Measurements from ENCODE around the gene AK8.

Gene AK8

DNA sequence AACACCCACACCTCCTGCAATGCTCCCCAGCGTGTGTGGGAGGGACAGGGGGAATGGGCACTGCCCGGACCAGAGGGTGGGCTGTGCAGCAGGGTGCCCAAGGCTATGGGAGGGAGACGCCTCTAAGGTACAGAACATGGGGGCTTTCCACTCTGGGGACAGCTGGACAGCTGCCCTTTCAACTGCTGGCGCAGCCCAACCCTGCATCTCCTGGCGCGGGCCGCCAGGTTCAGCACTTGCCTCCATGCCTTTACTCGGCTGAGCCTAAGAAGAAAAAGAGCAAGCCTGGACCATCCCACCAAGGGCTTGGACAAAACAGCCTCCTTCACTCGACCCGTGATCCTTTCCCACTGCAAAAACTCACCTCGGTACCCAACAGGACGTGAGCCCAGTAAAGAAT lies 15.0 kb downstream of the AK8 start:
- in situ Hi-C loops (cut with MboI; ENCODE audit: low pct_unique_long_range_greater_than_20kb, low sequenced_read_pairs, unreplicated experiment), result no loop called here
- TF ChIP-seq, protein P1, sequence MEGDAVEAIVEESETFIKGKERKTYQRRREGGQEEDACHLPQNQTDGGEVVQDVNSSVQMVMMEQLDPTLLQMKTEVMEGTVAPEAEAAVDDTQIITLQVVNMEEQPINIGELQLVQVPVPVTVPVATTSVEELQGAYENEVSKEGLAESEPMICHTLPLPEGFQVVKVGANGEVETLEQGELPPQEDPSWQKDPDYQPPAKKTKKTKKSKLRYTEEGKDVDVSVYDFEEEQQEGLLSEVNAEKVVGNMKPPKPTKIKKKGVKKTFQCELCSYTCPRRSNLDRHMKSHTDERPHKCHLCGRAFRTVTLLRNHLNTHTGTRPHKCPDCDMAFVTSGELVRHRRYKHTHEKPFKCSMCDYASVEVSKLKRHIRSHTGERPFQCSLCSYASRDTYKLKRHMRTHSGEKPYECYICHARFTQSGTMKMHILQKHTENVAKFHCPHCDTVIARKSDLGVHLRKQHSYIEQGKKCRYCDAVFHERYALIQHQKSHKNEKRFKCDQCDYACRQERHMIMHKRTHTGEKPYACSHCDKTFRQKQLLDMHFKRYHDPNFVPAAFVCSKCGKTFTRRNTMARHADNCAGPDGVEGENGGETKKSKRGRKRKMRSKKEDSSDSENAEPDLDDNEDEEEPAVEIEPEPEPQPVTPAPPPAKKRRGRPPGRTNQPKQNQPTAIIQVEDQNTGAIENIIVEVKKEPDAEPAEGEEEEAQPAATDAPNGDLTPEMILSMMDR (IDR thresholded peaks at IDR 0.05; ENCODE audit: extremely low read depth, insufficient read depth, missing control alignments), result no peak
- no peak for DNase-seq (ENCODE audit: low spot score)

GRCh38 chr9:132862533-132862932 lies 15.6 kb downstream of the AK8 start:
- TF ChIP-seq, protein P1 (IDR thresholded peaks at IDR 0.05; ENCODE audit: extremely low read depth, insufficient read depth, missing control alignments), result no peak
- in situ Hi-C loops (cut with MboI; ENCODE audit: low pct_unique_long_range_greater_than_20kb, low sequenced_read_pairs, unreplicated experiment), result no loop called here
- DNase-seq (ENCODE audit: low spot score), result no peak

DNA sequence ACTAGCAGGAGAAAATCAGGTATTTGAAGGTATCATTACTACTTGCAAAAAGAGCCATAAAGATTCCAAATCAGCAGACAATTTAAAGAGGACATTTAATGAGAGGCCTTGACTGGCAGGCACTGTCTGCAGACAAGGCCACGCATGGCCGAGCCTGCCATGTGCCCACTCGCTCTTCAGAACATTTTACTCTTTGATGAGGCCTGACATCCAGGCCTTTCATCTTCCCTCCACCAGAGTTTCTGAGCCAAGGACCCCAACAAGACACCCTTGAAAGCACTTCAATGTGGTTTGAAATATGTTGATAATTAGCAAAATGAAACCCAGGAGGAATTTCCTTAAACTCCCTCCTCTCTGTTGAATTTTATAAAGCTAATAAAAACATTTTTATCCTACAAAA lies 16.4 kb downstream of the AK8 start:
- in situ Hi-C loops (cut with MboI; ENCODE audit: low pct_unique_long_range_greater_than_20kb, low sequenced_read_pairs, unreplicated experiment), result no loop called here
- DNase-seq (ENCODE audit: low spot score), result no peak
- TF ChIP-seq, protein P1 (IDR thresholded peaks at IDR 0.05; ENCODE audit: extremely low read depth, insufficient read depth, missing control alignments), result no peak

- DNase-seq (ENCODE audit: low spot score), result no peak
- TF ChIP-seq, protein P1 (IDR thresholded peaks at IDR 0.05; ENCODE audit: extremely low read depth, insufficient read depth, missing control alignments), result no peak
- in situ Hi-C loops (cut with MboI; ENCODE audit: low pct_unique_long_range_greater_than_20kb, low sequenced_read_pairs, unreplicated experiment), result no loop called here
Observed at GRCh38 chr9:132858751-132859150, 19.3 kb downstream of the AK8 start.

DNA sequence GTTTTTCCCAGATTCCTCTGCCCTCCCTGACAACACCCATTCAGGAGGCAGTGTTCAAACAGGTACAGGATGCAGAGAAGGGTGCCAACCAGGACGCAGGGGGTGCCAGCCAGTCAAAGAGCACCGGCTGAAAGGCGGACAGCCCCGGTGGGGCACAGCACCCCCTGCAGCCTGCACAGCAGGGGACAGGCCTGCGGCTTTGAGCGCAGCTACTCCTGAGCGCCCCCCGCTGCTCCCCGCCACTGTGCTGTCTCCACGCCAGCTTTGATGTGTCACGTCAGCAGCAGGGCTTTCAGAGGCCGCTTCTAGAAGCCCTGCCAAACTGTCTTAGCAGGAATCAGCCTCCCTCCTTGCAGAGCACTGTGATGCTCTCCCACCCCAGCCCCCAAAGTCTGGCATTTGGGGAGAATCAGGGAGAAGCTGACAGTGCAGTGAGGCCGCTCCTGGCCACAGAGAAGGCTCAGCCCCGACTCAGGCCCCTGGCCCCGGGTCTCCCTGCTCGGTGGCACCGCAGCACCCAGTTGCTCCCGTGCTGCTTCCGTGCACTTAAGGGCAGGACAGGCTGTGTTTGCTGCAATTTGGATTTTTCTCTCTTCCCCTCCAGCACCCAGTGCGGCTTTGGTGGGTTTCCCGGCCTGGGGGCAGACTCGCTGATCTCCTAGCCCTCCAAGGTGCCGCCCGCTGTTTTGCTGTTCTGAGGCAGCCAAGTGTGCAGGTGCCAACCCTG lies 20.3 kb downstream of the AK8 start:
- TF ChIP-seq, protein P1 (IDR thresholded peaks at IDR 0.05; ENCODE audit: extremely low read depth, insufficient read depth, missing control alignments), result no peak
- no peak for DNase-seq (ENCODE audit: low spot score)
- in situ Hi-C loops (cut with MboI; ENCODE audit: low pct_unique_long_range_greater_than_20kb, low sequenced_read_pairs, unreplicated experiment), result no loop called here

DNA sequence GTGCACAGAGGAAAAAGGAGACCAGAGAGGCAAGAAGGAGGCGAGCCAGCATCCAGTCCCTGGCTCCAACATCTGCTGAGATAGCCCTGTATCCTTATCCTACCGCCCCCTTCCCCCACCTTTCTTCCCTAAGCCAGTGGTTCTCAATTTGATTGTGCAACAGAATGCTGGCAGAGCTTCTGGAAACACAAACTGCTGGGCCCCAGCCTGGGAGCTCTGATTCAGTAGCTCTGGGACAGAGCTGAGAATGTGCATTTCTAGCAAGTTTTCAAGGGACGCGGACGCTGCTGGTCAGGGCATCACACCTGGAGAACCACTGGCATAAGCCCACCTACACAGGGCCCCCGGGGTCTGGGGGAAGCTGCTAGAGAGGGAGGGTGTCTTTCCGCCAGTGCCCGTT lies 21.1 kb downstream of the AK8 start:
- TF ChIP-seq, protein P1 (IDR thresholded peaks at IDR 0.05; ENCODE audit: extremely low read depth, insufficient read depth, missing control alignments), result no peak
- in situ Hi-C loops (cut with MboI; ENCODE audit: low pct_unique_long_range_greater_than_20kb, low sequenced_read_pairs, unreplicated experiment), result no loop called here
- no peak for DNase-seq (ENCODE audit: low spot score)

Data from GM13977 (cell line).